A673 (cell line): ENCODE results near the gene API5.
A peak's percentile ranks its signal among the peaks of the same experiment; 100 is the strongest.

ENCODE experiments used
- CTCF ChIP-seq: fragments of 300-800, 200-600 bp; sonication (generic); conservative IDR thresholded peaks from 2 replicates; pipeline ENCODE4 v1.5.1; 2017; ENCODE audit warnings: low read depth, mild to moderate bottlenecking, antibody characterized with exemption, low read length, moderate library complexity, mixed read lengths
- EZH2 ChIP-seq: fragments of 200-600 bp; sonication (generic); IDR thresholded peaks from 2 replicates; pipeline ENCODE4 v1.6.1; 2017; ENCODE audit warnings: borderline replicate concordance, low read depth, mild to moderate bottlenecking, mixed read lengths, antibody characterized with exemption, low read length; ENCODE audit not compliant: poor library complexity, severe bottlenecking

DNA sequence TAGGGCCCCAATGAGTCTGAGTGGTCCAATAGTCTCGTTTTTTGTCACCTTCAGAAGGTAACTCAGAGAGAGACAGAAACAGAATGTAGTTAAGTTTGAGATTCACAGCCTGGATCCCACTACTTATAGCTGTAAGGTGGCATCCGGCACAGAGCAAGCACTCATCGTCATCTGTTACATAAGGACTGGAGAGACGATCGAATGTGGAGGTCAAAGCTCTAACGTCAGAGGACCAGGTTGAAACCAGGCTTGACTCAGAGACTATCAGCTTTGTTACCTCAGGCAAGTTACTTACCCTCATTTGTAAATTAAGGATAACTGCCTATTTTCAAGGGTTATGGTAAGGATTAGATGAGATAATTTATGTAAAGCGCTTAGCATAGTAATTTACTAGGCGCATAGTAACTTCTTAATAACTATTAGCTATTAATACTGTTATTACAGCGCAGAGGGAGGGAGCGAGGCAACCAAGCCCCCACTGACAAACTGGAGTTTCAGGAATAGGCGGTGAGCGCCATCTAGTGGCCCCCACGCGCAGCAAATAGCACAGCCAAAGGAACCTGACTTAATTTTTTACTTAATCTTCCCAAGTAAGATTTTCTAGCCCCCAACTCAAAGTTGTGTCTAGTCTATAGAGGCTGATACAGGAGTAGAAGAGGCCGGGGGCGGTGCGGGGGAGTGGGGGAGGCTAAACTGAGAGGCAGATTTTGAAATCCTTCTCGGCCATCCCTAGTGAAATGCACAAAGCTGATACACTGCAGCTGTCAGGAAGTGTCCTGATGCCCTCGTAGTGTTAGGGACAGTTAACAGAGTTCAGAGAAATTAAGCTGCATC, 29.0 kb upstream of the API5 start:
- TF ChIP-seq CTCF: peak; percentile 100
- no peak for TF ChIP-seq EZH2
